Mesenchymal stem cell (in vitro differentiated cells and primary cell): ENCODE results near the gene CCDC82.

ENCODE experiments used
- DNase-seq: peaks from one replicate; pipeline ENCODE4 v3.0.0-alpha.2; 2013
- H2AFZ ChIP-seq: one replicate; pipeline ENCODE4 v1.6.1; 2013; ENCODE audit warnings: low read depth, mild to moderate bottlenecking, control low read depth, inconsistent platforms, low read length, moderate library complexity
- H2AK5ac ChIP-seq: 2 replicates; pipeline ENCODE4 v1.6.1; 2013; ENCODE audit warnings: low read length, moderate library complexity, mild to moderate bottlenecking, inconsistent platforms; ENCODE audit not compliant: severe bottlenecking
- H2BK120ac ChIP-seq: one replicate; pipeline ENCODE4 v1.6.1; 2013; ENCODE audit warnings: low read depth, mild to moderate bottlenecking, inconsistent platforms, low read length, moderate library complexity
- H2BK12ac ChIP-seq, 2 experiments: one replicate each; pipeline ENCODE4 v1.6.1; 2013; ENCODE audit warnings: inconsistent platforms in 2 of 2, low read length in 2 of 2, mild to moderate bottlenecking in 2 of 2, moderate library complexity in 2 of 2, control low read depth in 1 of 2
- H2BK15ac ChIP-seq: one replicate; pipeline ENCODE4 v1.6.1; 2013; ENCODE audit warnings: mild to moderate bottlenecking, low read depth, inconsistent platforms; ENCODE audit not compliant: poor library complexity, severe bottlenecking
- H2BK5ac ChIP-seq: 2 replicates; pipeline ENCODE4 v1.6.1; 2013; ENCODE audit warnings: low read depth, mild to moderate bottlenecking, low read length, control low read depth, inconsistent platforms; ENCODE audit not compliant: poor library complexity, severe bottlenecking
- H3K14ac ChIP-seq, 2 experiments: one replicate each; pipeline ENCODE4 v1.6.1; 2013; ENCODE audit warnings: inconsistent platforms in 2 of 2, low read length in 2 of 2, control low read depth in 1 of 2, mild to moderate bottlenecking in 1 of 2, moderate library complexity in 1 of 2
- H3K18ac ChIP-seq, 2 experiments: one replicate each; pipeline ENCODE4 v1.6.1; 2013; ENCODE audit warnings: inconsistent platforms in 2 of 2, low read length in 2 of 2, control low read depth in 1 of 2, low read depth in 1 of 2, mild to moderate bottlenecking in 1 of 2
- H3K23ac ChIP-seq, 2 experiments: one replicate each; pipeline ENCODE4 v1.6.1; 2013; ENCODE audit warnings: inconsistent platforms in 2 of 2, low read length in 2 of 2, mild to moderate bottlenecking in 2 of 2, moderate library complexity in 2 of 2, control low read depth in 1 of 2
- H3K27ac ChIP-seq: 2 replicates; pipeline ENCODE4 v1.5.1; 2013; ENCODE audit warnings: mild to moderate bottlenecking, moderate library complexity, low read length, control low read depth, inconsistent platforms; ENCODE audit not compliant: poor library complexity, severe bottlenecking
- H3K27me3 ChIP-seq, 2 experiments: 2 replicates each; pipeline versions ENCODE4 v1.6.1 to v1.7.0; 2013; ENCODE audit warnings: low read length in 2 of 2, mild to moderate bottlenecking in 2 of 2, moderate library complexity in 2 of 2, control low read depth in 1 of 2, inconsistent platforms in 1 of 2; ENCODE audit not compliant: control insufficient read depth in 1 of 2, insufficient read depth in 1 of 2
- H3K36me3 ChIP-seq, 2 experiments: 2 replicates each; pipeline versions ENCODE4 v1.6.1 to v1.7.0; 2013; ENCODE audit warnings: low read length in 2 of 2, control low read depth in 1 of 2, inconsistent platforms in 1 of 2, low read depth in 1 of 2, mild to moderate bottlenecking in 1 of 2; ENCODE audit not compliant: insufficient read depth in 2 of 2, control insufficient read depth in 1 of 2
- H3K4ac ChIP-seq, 2 experiments: one replicate each; pipeline ENCODE4 v1.6.1; 2013; ENCODE audit warnings: inconsistent platforms in 2 of 2, low read length in 2 of 2, mild to moderate bottlenecking in 2 of 2, moderate library complexity in 2 of 2, control low read depth in 1 of 2, low read depth in 1 of 2
- H3K4me1 ChIP-seq: 2 replicates; pipeline ENCODE4 v1.6.1; 2013; ENCODE audit warnings: low read depth, low read length, control low read depth; ENCODE audit not compliant: control insufficient read depth, insufficient read depth
- H3K4me2 ChIP-seq: 2 replicates; pipeline ENCODE4 v1.6.1; 2013; ENCODE audit warnings: low read length, mild to moderate bottlenecking, inconsistent platforms; ENCODE audit not compliant: poor library complexity, severe bottlenecking
- H3K4me3 ChIP-seq, 2 experiments: 2 replicates each; pipeline versions ENCODE4 v1.5.1 to v1.7.0; 2013; ENCODE audit warnings: low read length in 2 of 2, mild to moderate bottlenecking in 2 of 2, control low read depth in 1 of 2, low read depth in 1 of 2; ENCODE audit not compliant: insufficient read depth in 1 of 2
- H3K79me1 ChIP-seq: replicated peaks from 2 replicates; pipeline ENCODE4 v1.6.1; 2013; ENCODE audit warnings: mild to moderate bottlenecking, control low read depth, low read length, inconsistent platforms; ENCODE audit not compliant: poor library complexity, severe bottlenecking
- H3K9ac ChIP-seq: 2 replicates; pipeline ENCODE4 v1.7.0; 2013; ENCODE audit warnings: mild to moderate bottlenecking, low read length, moderate library complexity
- H3K9me3 ChIP-seq: 2 replicates; pipeline ENCODE4 v1.7.0; 2013; ENCODE audit warnings: mild to moderate bottlenecking, low read length; ENCODE audit not compliant: control insufficient read depth
- H4K8ac ChIP-seq: one replicate; pipeline ENCODE4 v1.6.1; 2013; ENCODE audit warnings: inconsistent platforms, mild to moderate bottlenecking, low read length, moderate library complexity
- H4K91ac ChIP-seq: one replicate; pipeline ENCODE4 v1.6.1; 2013; ENCODE audit warnings: mild to moderate bottlenecking, low read length, inconsistent platforms
- WGBS: methylation state at CpG from one replicate; pipeline ENCODE4 v1.1.7; 2013; ENCODE audit warnings: mixed read lengths; 5-methylcytosine and 5-hydroxymethylcytosine counted together

The CCDC82 gene

GRCh38 chr11:96397863-96398262 lies 8.2 kb upstream of the CCDC82 start:
- WGBS = 100% methylated on average over 2 of the region's 3 CpGs
- H3K9me3 ChIP-seq = no peaks in the 10 kb centered on the region
- H3K4me3 ChIP-seq = no peak overlapping the region

GRCh38 chr11:96396637-96397036 lies 6.9 kb upstream of the CCDC82 start:
- H3K9ac ChIP-seq = no peak overlapping the region
- WGBS = 96% methylated on average over 3 of the region's 4 CpGs
- no peaks in the 10 kb centered on the region for H3K79me1 ChIP-seq
- no peak overlapping the region for H2BK120ac ChIP-seq
- peak overlapping the region in 1 of 2 experiments; percentile 21 for H3K18ac ChIP-seq
- H3K14ac ChIP-seq = no peak overlapping the region
- no peak overlapping the region for H3K4ac ChIP-seq
- H4K8ac ChIP-seq = no peak overlapping the region
- no peak overlapping the region for H2BK12ac ChIP-seq
- no peak for DNase-seq
- H3K27me3 ChIP-seq = no peaks in the 10 kb centered on the region
- H2BK15ac ChIP-seq = no peak overlapping the region
- H3K27ac ChIP-seq = no peak overlapping the region
- no peaks in the 10 kb centered on the region for H3K4me1 ChIP-seq
- no peak overlapping the region for H4K91ac ChIP-seq
- H2AFZ ChIP-seq = no peak overlapping the region
- no peak overlapping the region for H3K23ac ChIP-seq
- peaks cover 0 to 6% of the 10 kb centered on the region in 2 experiments for H3K36me3 ChIP-seq
- no peak overlapping the region for H2BK5ac ChIP-seq
- no peak overlapping the region for H3K4me3 ChIP-seq
- no peak overlapping the region for H3K4me2 ChIP-seq
- H2AK5ac ChIP-seq = no peak overlapping the region
- H3K9me3 ChIP-seq = no peaks in the 10 kb centered on the region

More at GRCh38 chr11:96397863-96398262, 8.2 kb upstream of the CCDC82 start:
- Histone ChIP-seq H3K4ac (no peak overlapping the region), H2BK12ac (no peak overlapping the region), H3K36me3 (no peaks in the 10 kb centered on the region), H2AK5ac (no peak overlapping the region), H3K79me1 (no peaks in the 10 kb centered on the region), H3K23ac (no peak overlapping the region), H3K14ac (no peak overlapping the region), H2BK5ac (no peak overlapping the region), H3K4me2 (no peak overlapping the region), H3K9ac (no peak overlapping the region), H4K8ac (no peak overlapping the region), H4K91ac (no peak overlapping the region), H3K27me3 (no peaks in the 10 kb centered on the region), H3K27ac (no peak overlapping the region), H3K18ac (no peak overlapping the region), H2BK15ac (no peak overlapping the region), H2AFZ (no peak overlapping the region), H2BK120ac (no peak overlapping the region), H3K4me1 (no peaks in the 10 kb centered on the region)
- no peak for DNase-seq

DNA sequence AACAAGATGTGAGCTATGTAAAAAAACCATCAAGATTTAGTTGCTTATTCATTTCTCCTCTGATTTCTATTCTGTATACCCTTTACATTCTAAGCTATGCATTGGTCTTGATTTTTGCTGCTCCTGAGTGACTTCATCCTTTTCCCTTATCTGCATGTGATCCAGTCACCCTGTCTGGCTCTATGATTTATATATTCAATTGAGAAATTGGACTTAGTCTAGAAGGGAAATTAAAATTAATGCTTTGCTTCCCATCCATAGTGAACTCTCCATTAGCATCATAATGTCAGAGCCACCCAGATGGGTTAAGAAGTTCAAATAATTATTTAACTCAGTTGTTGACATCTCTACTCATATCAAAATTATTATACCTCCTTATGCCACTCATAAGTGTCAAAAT lies 5.1 kb upstream of the CCDC82 start:
- no peak overlapping the region for H2BK15ac ChIP-seq
- H3K18ac ChIP-seq = no peak overlapping the region
- H3K79me1 ChIP-seq = peaks cover 4% of the 10 kb centered on the region
- H3K4me3 ChIP-seq = no peak overlapping the region
- no peak overlapping the region for H3K14ac ChIP-seq
- no peak overlapping the region for H3K4me2 ChIP-seq
- H3K4ac ChIP-seq = no peak overlapping the region
- no peak overlapping the region for H2BK120ac ChIP-seq
- no peak overlapping the region for H3K9ac ChIP-seq
- no peak overlapping the region for H2BK12ac ChIP-seq
- no peak overlapping the region for H3K27ac ChIP-seq
- H4K8ac ChIP-seq = no peak overlapping the region
- peaks cover 0 to 12% of the 10 kb centered on the region in 2 experiments for H3K36me3 ChIP-seq
- no peak overlapping the region for H4K91ac ChIP-seq
- H2AK5ac ChIP-seq = no peak overlapping the region
- no peaks in the 10 kb centered on the region for H3K27me3 ChIP-seq
- no peaks in the 10 kb centered on the region for H3K4me1 ChIP-seq
- no peak overlapping the region for H2AFZ ChIP-seq
- no peaks in the 10 kb centered on the region for H3K9me3 ChIP-seq
- H3K23ac ChIP-seq = no peak overlapping the region
- no peak for DNase-seq
- no peak overlapping the region for H2BK5ac ChIP-seq

GRCh38 chr11:96393753-96394348 lies 4.1 kb upstream of the CCDC82 start:
- no peak overlapping the region for H3K4ac ChIP-seq
- no CpG with 5 or more reads among the region's 1 CpG for WGBS
- peaks cover 0 to 12% of the 10 kb centered on the region in 2 experiments for H3K36me3 ChIP-seq
- no peak overlapping the region for H4K91ac ChIP-seq
- H4K8ac ChIP-seq = no peak overlapping the region
- peak; percentile 60 for DNase-seq
- H3K23ac ChIP-seq = no peak overlapping the region
- H3K4me2 ChIP-seq = no peak overlapping the region
- H2AK5ac ChIP-seq = no peak overlapping the region
- H3K14ac ChIP-seq = no peak overlapping the region
- H3K27ac ChIP-seq = no peak overlapping the region
- H2BK12ac ChIP-seq = no peak overlapping the region
- no peak overlapping the region for H2AFZ ChIP-seq
- no peaks in the 10 kb centered on the region for H3K27me3 ChIP-seq
- no peak overlapping the region for H2BK5ac ChIP-seq
- peaks cover 6% of the 10 kb centered on the region for H3K79me1 ChIP-seq
- H3K4me3 ChIP-seq = no peak overlapping the region
- H3K9ac ChIP-seq = peak overlapping the region; percentile 60
- no peak overlapping the region for H3K18ac ChIP-seq
- H2BK15ac ChIP-seq = no peak overlapping the region
- H2BK120ac ChIP-seq = no peak overlapping the region
- no peaks in the 10 kb centered on the region for H3K9me3 ChIP-seq
- H3K4me1 ChIP-seq = no peaks in the 10 kb centered on the region
